ENCODE results near the gene GOLGA8K.
"Not testable (repeated sequence)": the region's sequence is repeated elsewhere in the genome, so short reads cannot be mapped to it uniquely, and the experiment has no call there.

GOLGA8K gene

GRCh38 chr15:32352748-32353147 is 50.3 kb downstream of the GOLGA8K start:
- not testable (repeated sequence) for DNase-seq

DNA sequence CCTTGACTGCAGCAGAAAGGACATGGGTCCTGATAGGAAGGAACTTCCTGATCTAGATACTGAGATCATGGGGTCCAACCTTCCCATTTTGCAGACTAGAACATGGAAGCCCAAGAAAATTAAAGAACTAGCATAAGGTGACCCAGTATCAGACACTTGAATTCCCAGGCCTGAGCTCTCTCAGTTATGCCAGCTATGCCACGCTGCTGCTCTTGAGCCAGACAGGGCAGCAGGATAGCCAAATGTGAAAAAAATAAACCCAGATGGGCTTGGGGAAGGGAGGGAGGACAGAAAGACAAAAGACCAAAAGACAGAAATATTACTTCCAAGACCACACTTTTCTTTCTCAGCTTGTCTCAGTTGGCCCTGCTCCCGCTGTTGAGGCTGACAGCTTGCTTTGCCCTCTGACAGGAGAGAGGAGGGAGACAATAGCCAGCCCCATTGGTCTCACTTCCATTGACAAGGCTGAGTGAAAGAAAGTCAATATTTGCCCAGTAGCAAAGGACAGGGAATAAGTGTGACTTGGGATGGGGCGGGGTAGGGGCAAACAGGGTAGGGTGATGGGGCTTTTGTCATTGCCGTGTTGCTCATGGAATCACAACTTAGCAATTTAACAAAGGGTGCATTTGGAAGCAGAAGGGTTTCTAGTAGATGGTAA is 52.4 kb downstream of the GOLGA8K start:
- not testable (repeated sequence) for DNase-seq

- DNase-seq, result not testable (repeated sequence)
Observed at GRCh38 chr15:32347037-32347436, 56.1 kb downstream of the GOLGA8K start.

- not testable (repeated sequence) for DNase-seq
Observed at GRCh38 chr15:32345978-32346547, 57.0 kb downstream of the GOLGA8K start.

- not testable (repeated sequence) for DNase-seq
Observed at GRCh38 chr15:32343921-32344320, 59.2 kb downstream of the GOLGA8K start.

Data from activated naive CD4-positive, alpha-beta T cell treated with Interleukin-2 at 50 U/mL for 16 hours (primary cell).